GM23338 (cell line): ENCODE results near the gene NPAS3. TPM values are rescaled to one million over a fixed set of nuclear protein-coding genes. Genes with fewer than 3 reads are reported as not detected.

Experiments
- ATAC-seq: fragments of 200-7000 bp; cut with Tn5 transposase; 3 replicates; pipeline ENCODE4 v1.9.1; 2020
- DNase-seq: peaks from one replicate; pipeline ENCODE4 v3.0.0-alpha.2; 2015; ENCODE audit warnings: low spot score
- H2AFZ ChIP-seq: fragments of 200-600 bp; sonication (generic); 2 replicates; pipeline ENCODE4 v1.8.0; 2016; ENCODE audit warnings: antibody characterized with exemption, mild to moderate bottlenecking, moderate library complexity
- H3F3A ChIP-seq: fragments of 200-600 bp; sonication (generic); replicated peaks from 2 replicates; pipeline ENCODE4 v1.8.0; 2017; ENCODE audit warnings: antibody characterized with exemption, mixed run types, low read depth
- H3K27ac ChIP-seq: fragments of 200-600 bp; sonication (generic); 2 replicates; pipeline ENCODE4 v1.6.1; 2016; ENCODE audit warnings: low read depth
- H3K27me3 ChIP-seq: fragments of 200-600 bp; sonication (generic); 2 replicates; pipeline ENCODE4 v1.8.0; 2016; ENCODE audit warnings: mild to moderate bottlenecking, mixed run types, moderate library complexity; ENCODE audit not compliant: insufficient read depth
- H3K36me3 ChIP-seq: fragments of 200-600 bp; sonication (generic); 2 replicates; pipeline ENCODE4 v1.8.0; 2016; ENCODE audit warnings: mild to moderate bottlenecking; ENCODE audit not compliant: insufficient read depth
- H3K4me1 ChIP-seq: fragments of 200-600 bp; sonication (generic); 2 replicates; pipeline ENCODE4 v1.8.0; 2016; ENCODE audit warnings: mild to moderate bottlenecking, moderate library complexity; ENCODE audit not compliant: insufficient read depth
- H3K4me2 ChIP-seq: fragments of 200-600 bp; sonication (generic); 2 replicates; pipeline ENCODE4 v1.7.1; 2017; ENCODE audit warnings: mixed run types
- H3K4me3 ChIP-seq: fragments of 200-600 bp; sonication (generic); 2 replicates; pipeline ENCODE4 v1.6.1; 2016; ENCODE audit warnings: mixed run types
- H3K79me2 ChIP-seq: fragments of 200-600 bp; sonication (generic); replicated peaks from 2 replicates; pipeline ENCODE4 v1.8.0; 2017; ENCODE audit warnings: mild to moderate bottlenecking; ENCODE audit not compliant: insufficient read depth
- H3K9me2 ChIP-seq: fragments of 200-600 bp; sonication (generic); 2 replicates; pipeline ENCODE4 v1.8.0; 2017; ENCODE audit not compliant: insufficient read depth
- H4K20me1 ChIP-seq: fragments of 200-600 bp; sonication (generic); replicated peaks from 2 replicates; pipeline ENCODE4 v1.8.0; 2017; ENCODE audit warnings: mild to moderate bottlenecking; ENCODE audit not compliant: insufficient read depth
- H3K27ac Mint-ChIP-seq: 2 replicates; pipeline ENCODE4 v1.8.0; 2020; ENCODE audit warnings: inconsistent platforms, mild to moderate bottlenecking, moderate library complexity, mixed read lengths
- H3K27me3 Mint-ChIP-seq: 3 replicates; pipeline ENCODE4 v1.8.0; 2022; ENCODE audit warnings: low read depth, mild to moderate bottlenecking, moderate library complexity, mixed read lengths, inconsistent platforms; ENCODE audit not compliant: insufficient read depth, poor library complexity
- H3K36me3 Mint-ChIP-seq: 3 replicates; pipeline ENCODE4 v1.8.0; 2021; ENCODE audit warnings: low read depth, mild to moderate bottlenecking, inconsistent platforms, moderate library complexity, mixed read lengths
- H3K4me1 Mint-ChIP-seq: 3 replicates; pipeline ENCODE4 v1.8.0; 2020; ENCODE audit warnings: mild to moderate bottlenecking, inconsistent platforms, mixed read lengths
- H3K4me3 Mint-ChIP-seq: 3 replicates; pipeline ENCODE4 v1.8.0; 2021; ENCODE audit warnings: moderate library complexity, mild to moderate bottlenecking, inconsistent platforms, mixed read lengths
- H3K9me3 Mint-ChIP-seq: 3 replicates; pipeline ENCODE4 v1.8.0; 2020; ENCODE audit warnings: moderate library complexity, mild to moderate bottlenecking, inconsistent platforms, mixed read lengths
- EZH2 ChIP-seq: fragments of 200-600 bp; sonication (generic); IDR thresholded peaks from one replicate; pipeline ENCODE4 v1.8.0; 2017; ENCODE audit warnings: antibody characterized with exemption, mild to moderate bottlenecking, low read depth; ENCODE audit not compliant: unreplicated experiment
- NANOG ChIP-seq: IDR thresholded peaks from 2 replicates; pipeline ENCODE4 v1.6.1; 2016; ENCODE audit warnings: antibody characterized with exemption, borderline replicate concordance
- polyA plus RNA-seq: library from polyadenylated mRNA; unstranded; fragments of >200 nt; fragmentation: Nextera tagmentation; extraction: Ambion mirVana; gene quantifications from 2 replicates; pipeline ENCODE4 v1.2.1, GENCODE V29; 2016
- total RNA-seq: library from RNA; depleted of rRNA; stranded (reverse); fragments of >200 nt; shearing (Covaris generic); gene quantifications from 2 replicates; pipeline ENCODE4 v1.2.3, GENCODE V29; 2014
- TF ChIP-seq, protein P1 (sequence below): IDR thresholded peaks from one replicate; pipeline ENCODE4 v1.6.1; 2018; ENCODE audit warnings: antibody characterized with exemption; ENCODE audit not compliant: unreplicated experiment
- TF ChIP-seq, protein P2 (sequence below): fragments of 250-450 bp; sonication (Bioruptor Pico); IDR thresholded peaks from 2 replicates; pipeline ENCODE4 v1.5.0; 2020; ENCODE audit warnings: mild to moderate bottlenecking, moderate library complexity

Gene NPAS3
- total and polyA plus RNA-seq, 2 experiments from 2014 or later = 0.17 to 0.19 TPM

DNA sequence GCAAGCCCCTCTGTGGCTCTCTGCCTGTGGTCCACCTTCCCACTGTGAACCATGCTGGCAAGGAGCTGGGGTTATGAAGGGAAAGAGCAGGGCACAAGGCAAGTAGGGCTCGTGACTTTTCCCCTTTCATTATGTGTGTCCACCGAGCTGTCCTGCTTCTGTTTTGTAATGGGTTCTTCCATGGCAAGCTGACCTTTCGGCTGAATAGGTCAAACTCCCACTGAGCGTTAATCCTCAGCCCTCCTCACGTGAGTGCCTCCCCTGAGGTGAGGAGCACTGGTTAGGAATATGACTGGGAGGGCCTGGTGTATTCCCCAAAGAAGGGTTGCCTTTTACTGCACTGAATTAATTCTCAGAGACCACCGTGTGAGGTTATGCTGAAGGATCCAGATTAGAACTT, 424.3 kb downstream of the NPAS3 start:
- ATAC-seq = peak; percentile 87
- DNase-seq = no peak
- TF ChIP-seq, protein P1, sequence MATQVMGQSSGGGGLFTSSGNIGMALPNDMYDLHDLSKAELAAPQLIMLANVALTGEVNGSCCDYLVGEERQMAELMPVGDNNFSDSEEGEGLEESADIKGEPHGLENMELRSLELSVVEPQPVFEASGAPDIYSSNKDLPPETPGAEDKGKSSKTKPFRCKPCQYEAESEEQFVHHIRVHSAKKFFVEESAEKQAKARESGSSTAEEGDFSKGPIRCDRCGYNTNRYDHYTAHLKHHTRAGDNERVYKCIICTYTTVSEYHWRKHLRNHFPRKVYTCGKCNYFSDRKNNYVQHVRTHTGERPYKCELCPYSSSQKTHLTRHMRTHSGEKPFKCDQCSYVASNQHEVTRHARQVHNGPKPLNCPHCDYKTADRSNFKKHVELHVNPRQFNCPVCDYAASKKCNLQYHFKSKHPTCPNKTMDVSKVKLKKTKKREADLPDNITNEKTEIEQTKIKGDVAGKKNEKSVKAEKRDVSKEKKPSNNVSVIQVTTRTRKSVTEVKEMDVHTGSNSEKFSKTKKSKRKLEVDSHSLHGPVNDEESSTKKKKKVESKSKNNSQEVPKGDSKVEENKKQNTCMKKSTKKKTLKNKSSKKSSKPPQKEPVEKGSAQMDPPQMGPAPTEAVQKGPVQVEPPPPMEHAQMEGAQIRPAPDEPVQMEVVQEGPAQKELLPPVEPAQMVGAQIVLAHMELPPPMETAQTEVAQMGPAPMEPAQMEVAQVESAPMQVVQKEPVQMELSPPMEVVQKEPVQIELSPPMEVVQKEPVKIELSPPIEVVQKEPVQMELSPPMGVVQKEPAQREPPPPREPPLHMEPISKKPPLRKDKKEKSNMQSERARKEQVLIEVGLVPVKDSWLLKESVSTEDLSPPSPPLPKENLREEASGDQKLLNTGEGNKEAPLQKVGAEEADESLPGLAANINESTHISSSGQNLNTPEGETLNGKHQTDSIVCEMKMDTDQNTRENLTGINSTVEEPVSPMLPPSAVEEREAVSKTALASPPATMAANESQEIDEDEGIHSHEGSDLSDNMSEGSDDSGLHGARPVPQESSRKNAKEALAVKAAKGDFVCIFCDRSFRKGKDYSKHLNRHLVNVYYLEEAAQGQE = no peak
- TF ChIP-seq EZH2 (no peak), NANOG (no peak)
- TF ChIP-seq, protein P2, sequence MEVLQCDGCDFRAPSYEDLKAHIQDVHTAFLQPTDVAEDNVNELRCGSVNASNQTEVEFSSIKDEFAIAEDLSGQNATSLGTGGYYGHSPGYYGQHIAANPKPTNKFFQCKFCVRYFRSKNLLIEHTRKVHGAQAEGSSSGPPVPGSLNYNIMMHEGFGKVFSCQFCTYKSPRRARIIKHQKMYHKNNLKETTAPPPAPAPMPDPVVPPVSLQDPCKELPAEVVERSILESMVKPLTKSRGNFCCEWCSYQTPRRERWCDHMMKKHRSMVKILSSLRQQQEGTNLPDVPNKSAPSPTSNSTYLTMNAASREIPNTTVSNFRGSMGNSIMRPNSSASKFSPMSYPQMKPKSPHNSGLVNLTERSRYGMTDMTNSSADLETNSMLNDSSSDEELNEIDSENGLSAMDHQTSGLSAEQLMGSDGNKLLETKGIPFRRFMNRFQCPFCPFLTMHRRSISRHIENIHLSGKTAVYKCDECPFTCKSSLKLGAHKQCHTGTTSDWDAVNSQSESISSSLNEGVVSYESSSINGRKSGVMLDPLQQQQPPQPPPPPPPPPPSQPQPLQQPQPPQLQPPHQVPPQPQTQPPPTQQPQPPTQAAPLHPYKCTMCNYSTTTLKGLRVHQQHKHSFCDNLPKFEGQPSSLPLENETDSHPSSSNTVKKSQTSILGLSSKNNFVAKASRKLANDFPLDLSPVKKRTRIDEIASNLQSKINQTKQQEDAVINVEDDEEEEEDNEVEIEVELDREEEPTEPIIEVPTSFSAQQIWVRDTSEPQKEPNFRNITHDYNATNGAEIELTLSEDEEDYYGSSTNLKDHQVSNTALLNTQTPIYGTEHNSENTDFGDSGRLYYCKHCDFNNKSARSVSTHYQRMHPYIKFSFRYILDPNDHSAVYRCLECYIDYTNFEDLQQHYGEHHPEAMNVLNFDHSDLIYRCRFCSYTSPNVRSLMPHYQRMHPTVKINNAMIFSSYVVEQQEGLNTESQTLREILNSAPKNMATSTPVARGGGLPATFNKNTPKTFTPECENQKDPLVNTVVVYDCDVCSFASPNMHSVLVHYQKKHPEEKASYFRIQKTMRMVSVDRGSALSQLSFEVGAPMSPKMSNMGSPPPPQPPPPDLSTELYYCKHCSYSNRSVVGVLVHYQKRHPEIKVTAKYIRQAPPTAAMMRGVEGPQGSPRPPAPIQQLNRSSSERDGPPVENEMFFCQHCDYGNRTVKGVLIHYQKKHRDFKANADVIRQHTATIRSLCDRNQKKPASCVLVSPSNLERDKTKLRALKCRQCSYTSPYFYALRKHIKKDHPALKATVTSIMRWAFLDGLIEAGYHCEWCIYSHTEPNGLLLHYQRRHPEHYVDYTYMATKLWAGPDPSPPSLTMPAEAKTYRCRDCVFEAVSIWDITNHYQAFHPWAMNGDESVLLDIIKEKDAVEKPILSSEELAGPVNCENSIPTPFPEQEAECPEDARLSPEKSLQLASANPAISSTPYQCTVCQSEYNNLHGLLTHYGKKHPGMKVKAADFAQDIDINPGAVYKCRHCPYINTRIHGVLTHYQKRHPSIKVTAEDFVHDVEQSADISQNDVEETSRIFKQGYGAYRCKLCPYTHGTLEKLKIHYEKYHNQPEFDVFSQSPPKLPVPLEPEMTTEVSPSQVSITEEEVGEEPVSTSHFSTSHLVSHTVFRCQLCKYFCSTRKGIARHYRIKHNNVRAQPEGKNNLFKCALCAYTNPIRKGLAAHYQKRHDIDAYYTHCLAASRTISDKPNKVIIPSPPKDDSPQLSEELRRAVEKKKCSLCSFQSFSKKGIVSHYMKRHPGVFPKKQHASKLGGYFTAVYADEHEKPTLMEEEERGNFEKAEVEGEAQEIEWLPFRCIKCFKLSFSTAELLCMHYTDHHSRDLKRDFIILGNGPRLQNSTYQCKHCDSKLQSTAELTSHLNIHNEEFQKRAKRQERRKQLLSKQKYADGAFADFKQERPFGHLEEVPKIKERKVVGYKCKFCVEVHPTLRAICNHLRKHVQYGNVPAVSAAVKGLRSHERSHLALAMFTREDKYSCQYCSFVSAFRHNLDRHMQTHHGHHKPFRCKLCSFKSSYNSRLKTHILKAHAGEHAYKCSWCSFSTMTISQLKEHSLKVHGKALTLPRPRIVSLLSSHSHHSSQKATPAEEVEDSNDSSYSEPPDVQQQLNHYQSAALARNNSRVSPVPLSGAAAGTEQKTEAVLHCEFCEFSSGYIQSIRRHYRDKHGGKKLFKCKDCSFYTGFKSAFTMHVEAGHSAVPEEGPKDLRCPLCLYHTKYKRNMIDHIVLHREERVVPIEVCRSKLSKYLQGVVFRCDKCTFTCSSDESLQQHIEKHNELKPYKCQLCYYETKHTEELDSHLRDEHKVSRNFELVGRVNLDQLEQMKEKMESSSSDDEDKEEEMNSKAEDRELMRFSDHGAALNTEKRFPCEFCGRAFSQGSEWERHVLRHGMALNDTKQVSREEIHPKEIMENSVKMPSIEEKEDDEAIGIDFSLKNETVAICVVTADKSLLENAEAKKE = no peak
- Mint-ChIP-seq H3K4me1 (peaks cover 41% of the 10 kb centered on the region), H3K27ac (no peak overlapping the region), H3K4me3 (no peak overlapping the region), H3K36me3 (no peaks in the 10 kb centered on the region), H3K27me3 (no peaks in the 10 kb centered on the region), H3K9me3 (no peaks in the 10 kb centered on the region)
- Histone ChIP-seq H4K20me1 (no peaks in the 10 kb centered on the region), H3K27ac (no peak overlapping the region), H3F3A (no peaks in the 10 kb centered on the region), H3K9me2 (peaks cover 6% of the 10 kb centered on the region; the same call in 1 of the 2 replicates), H3K4me2 (peak overlapping the region; percentile 39; the same call in 1 of the 2 replicates), H2AFZ (no peak overlapping the region), H3K79me2 (no peaks in the 10 kb centered on the region), H3K36me3 (no peaks in the 10 kb centered on the region), H3K4me1 (peaks cover 27% of the 10 kb centered on the region), H3K4me3 (no peak overlapping the region), H3K27me3 (no peaks in the 10 kb centered on the region)
